H1 (cell line): ENCODE data around the gene KCNQ1. TPM values are rescaled to one million over a fixed set of nuclear protein-coding genes. Genes with fewer than 3 reads are reported as not detected.

ENCODE experiments used
- RBBP5 ChIP-seq: IDR thresholded peaks from 2 replicates; pipeline ENCODE4 v1.7.1; 2012; ENCODE audit warnings: low read depth, mild to moderate bottlenecking, inconsistent platforms, low read length, moderate library complexity, borderline replicate concordance
- SAP30 ChIP-seq: fragments of 300-600 bp; sonication (generic); IDR thresholded peaks from 2 replicates; pipeline ENCODE4 v1.7.1; 2012; ENCODE audit warnings: low read length, moderate library complexity, mild to moderate bottlenecking, inconsistent platforms; ENCODE audit not compliant: insufficient read depth, insufficient replicate concordance
- SUZ12 ChIP-seq: fragments of 200-600 bp; sonication (generic); IDR thresholded peaks from 2 replicates; pipeline ENCODE4 v1.6.1; 2012; ENCODE audit warnings: mild to moderate bottlenecking, inconsistent platforms, low read length, moderate library complexity, mixed read lengths
- polyA plus RNA-seq, 7 experiments: library from polyadenylated mRNA; depleted of rRNA in 3 of 7; stranded (reverse) in 5 of 7; unstranded in 2 of 7; fragments of >200 nt in 5 of 7; fragments of 200-250 nt in 2 of 7; gene quantifications; 1 replicate in 5 of 7; 2 replicates in 1 of 7; 4 replicates in 1 of 7; pipeline versions ENCODE4 v1.2.1 to v1.2.3, GENCODE V29; 2011 to 2013; ENCODE audit warnings: missing spikeins in 2 of 7, mixed read lengths in 2 of 7
- total RNA-seq: library from RNA; stranded (reverse); fragmentation: NEBNext Ultra II Directional; extraction: Animal tissue kit (Norgen Biotek cat#: 25700); gene quantifications from 2 replicates; pipeline ENCODE4 v1.2.1, GENCODE V29; 2021

Gene KCNQ1
- total and polyA plus RNA-seq, 2 of the 8 experiments (the other 6 are each of a cell fraction or from before 2014, with no cell fraction given), result 1.9 to 2.0 TPM

GRCh38 chr11:2729841-2730240 lies 285.0 kb downstream of the KCNQ1 start (continued):
- TF ChIP-seq SAP30 (no peak), RBBP5 (no peak), SUZ12 (no peak)
- TF ChIP-seq, all 59 proteins: peak for 0
